ENCODE measurements around the gene ABCB9. TPM values are rescaled to one million over a fixed set of nuclear protein-coding genes. Genes with fewer than 3 reads are reported as not detected.
A peak's percentile ranks its signal among the peaks of the same experiment; 100 is the strongest.

The ABCB9 gene
- total and polyA plus RNA-seq, 5 donors from 2014 or later: 0.47 to 5.3 (median 0.91) TPM

DNA sequence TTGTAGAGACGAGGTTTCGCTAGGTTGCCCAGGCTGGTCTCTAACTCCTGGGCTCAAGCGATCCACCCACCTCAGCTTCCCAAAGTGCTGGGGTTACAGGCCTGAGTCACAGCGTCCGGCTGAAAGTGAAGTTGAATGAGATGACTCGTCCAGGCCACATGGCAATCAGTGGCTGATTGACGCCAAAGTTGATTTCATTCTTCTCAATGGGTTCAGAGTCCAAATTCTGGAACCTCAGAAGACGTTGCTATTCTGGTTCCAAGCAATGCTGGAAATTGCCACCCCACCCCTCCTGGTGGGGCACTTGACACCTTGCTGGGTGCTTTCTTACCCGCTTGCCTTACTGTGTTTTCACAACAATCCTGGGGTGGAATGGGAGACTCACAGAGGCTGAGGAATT lies 14.9 kb downstream of the ABCB9 start:
- no peaks in the 10 kb centered on the region for H3K27me3 ChIP-seq (ENCODE audit: control insufficient read depth, insufficient read depth, low read length)
- DNase-seq (no peak), ATAC-seq (ENCODE audit: low read depth in 2 of 2) (no peak)

GRCh38 chr12:122949816-122950675 lies 16.2 kb downstream of the ABCB9 start:
- no peaks in the 10 kb centered on the region for H3K27me3 Mint-ChIP-seq
- ATAC-seq (ENCODE audit: low read depth in 2 of 2): no peak
- Histone ChIP-seq H3K4me1 (ENCODE audit: control insufficient read depth, insufficient read depth, low read length, poor library complexity, severe bottlenecking) (no peaks in the 10 kb centered on the region), H3K27me3 (ENCODE audit: control insufficient read depth, insufficient read depth, low read length) (no peaks in the 10 kb centered on the region), H3K27ac (ENCODE audit: insufficient read depth, low read length, poor library complexity, severe bottlenecking) (no peak overlapping the region), H3K36me3 (ENCODE audit: control insufficient read depth, insufficient read depth, low read length) (no peaks in the 10 kb centered on the region), H3K9me3 (ENCODE audit: control insufficient read depth in 2 of 2, low read length in 2 of 2) (no peaks in the 10 kb centered on the region), H3K4me3 (ENCODE audit: low read depth, low read length) (no peak overlapping the region)
- DNase-seq: no peak
- no peak overlapping the region for H3K4me3 Mint-ChIP-seq
- no peaks in the 10 kb centered on the region for H3K36me3 Mint-ChIP-seq
- H3K9me3 Mint-ChIP-seq: no peaks in the 10 kb centered on the region
- H3K4me1 Mint-ChIP-seq: peaks cover 0 to 11% (median 4%) of the 10 kb centered on the region in 4 donors
- no peak overlapping the region for H3K27ac Mint-ChIP-seq

More for the DNA sequence above, 14.9 kb downstream of the ABCB9 start:
- no peak overlapping the region for H3K27ac ChIP-seq (ENCODE audit: insufficient read depth, low read length, poor library complexity, severe bottlenecking)
- no peak overlapping the region for H3K27ac Mint-ChIP-seq
- no peaks in the 10 kb centered on the region for H3K9me3 ChIP-seq (ENCODE audit: control insufficient read depth in 2 of 2, low read length in 2 of 2)
- H3K36me3 ChIP-seq (ENCODE audit: control insufficient read depth, insufficient read depth, low read length): no peaks in the 10 kb centered on the region
- H3K4me3 Mint-ChIP-seq: no peak overlapping the region
- no peaks in the 10 kb centered on the region for H3K9me3 Mint-ChIP-seq
- H3K4me3 ChIP-seq (ENCODE audit: low read depth, low read length): no peak overlapping the region
- no peaks in the 10 kb centered on the region for H3K36me3 Mint-ChIP-seq
- no peaks in the 10 kb centered on the region for H3K4me1 ChIP-seq (ENCODE audit: control insufficient read depth, insufficient read depth, low read length, poor library complexity, severe bottlenecking)
- H3K4me1 Mint-ChIP-seq: peaks cover 0 to 9% (median 3%) of the 10 kb centered on the region in 4 donors
- no peaks in the 10 kb centered on the region for H3K27me3 Mint-ChIP-seq

GRCh38 chr12:122949405-122949804 lies 16.9 kb downstream of the ABCB9 start:
- Histone ChIP-seq H3K27me3 (ENCODE audit: control insufficient read depth, insufficient read depth, low read length) (no peaks in the 10 kb centered on the region), H3K36me3 (ENCODE audit: control insufficient read depth, insufficient read depth, low read length) (no peaks in the 10 kb centered on the region), H3K4me3 (ENCODE audit: low read depth, low read length) (no peak overlapping the region), H3K4me1 (ENCODE audit: control insufficient read depth, insufficient read depth, low read length, poor library complexity, severe bottlenecking) (no peaks in the 10 kb centered on the region), H3K27ac (ENCODE audit: insufficient read depth, low read length, poor library complexity, severe bottlenecking) (no peak overlapping the region), H3K9me3 (ENCODE audit: control insufficient read depth in 2 of 2, low read length in 2 of 2) (no peaks in the 10 kb centered on the region)
- Mint-ChIP-seq H3K36me3 (no peaks in the 10 kb centered on the region), H3K4me1 (peaks cover 0 to 11% (median 4%) of the 10 kb centered on the region in 4 donors), H3K9me3 (no peaks in the 10 kb centered on the region), H3K4me3 (no peak overlapping the region), H3K27ac (no peak overlapping the region), H3K27me3 (no peaks in the 10 kb centered on the region)
- ATAC-seq (ENCODE audit: low read depth in 2 of 2) (no peak), DNase-seq (no peak)

DNA sequence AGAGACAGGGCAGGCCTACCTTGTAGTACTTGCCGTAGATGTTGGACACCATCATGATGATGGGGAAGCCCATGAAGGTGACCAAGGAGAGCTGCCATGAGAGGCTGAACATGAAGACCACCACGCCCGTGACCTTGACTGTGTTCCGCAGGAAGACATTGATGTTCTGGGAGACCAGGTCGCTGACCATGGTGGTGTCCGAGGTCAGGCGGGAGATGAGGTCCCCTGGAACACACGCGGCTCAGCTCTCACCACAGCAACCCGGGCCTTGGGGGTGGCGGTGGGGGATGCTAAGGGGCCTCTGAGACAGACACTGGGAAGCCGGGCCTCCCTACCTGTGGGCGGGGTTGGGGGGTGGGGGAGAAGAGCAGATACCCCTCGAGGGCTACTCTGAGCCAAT lies 17.7 kb downstream of the ABCB9 start:
- H3K4me3 ChIP-seq (ENCODE audit: low read depth, low read length): no peak overlapping the region
- no peak for ATAC-seq (ENCODE audit: low read depth in 2 of 2)
- no peak for DNase-seq
- Mint-ChIP-seq H3K27me3 (no peaks in the 10 kb centered on the region), H3K4me1 (peaks cover 0 to 11% (median 4%) of the 10 kb centered on the region in 4 donors), H3K4me3 (no peak overlapping the region), H3K27ac (no peak overlapping the region), H3K9me3 (no peaks in the 10 kb centered on the region), H3K36me3 (no peaks in the 10 kb centered on the region)
- no peaks in the 10 kb centered on the region for H3K27me3 ChIP-seq (ENCODE audit: control insufficient read depth, insufficient read depth, low read length)
- H3K4me1 ChIP-seq (ENCODE audit: control insufficient read depth, insufficient read depth, low read length, poor library complexity, severe bottlenecking): no peaks in the 10 kb centered on the region
- H3K27ac ChIP-seq (ENCODE audit: insufficient read depth, low read length, poor library complexity, severe bottlenecking): no peak overlapping the region
- H3K9me3 ChIP-seq (ENCODE audit: control insufficient read depth in 2 of 2, low read length in 2 of 2): no peaks in the 10 kb centered on the region
- H3K36me3 ChIP-seq (ENCODE audit: control insufficient read depth, insufficient read depth, low read length): no peaks in the 10 kb centered on the region

GRCh38 chr12:122947352-122947792 lies 18.9 kb downstream of the ABCB9 start:
- ATAC-seq (ENCODE audit: low read depth in 2 of 2): no peak

DNA sequence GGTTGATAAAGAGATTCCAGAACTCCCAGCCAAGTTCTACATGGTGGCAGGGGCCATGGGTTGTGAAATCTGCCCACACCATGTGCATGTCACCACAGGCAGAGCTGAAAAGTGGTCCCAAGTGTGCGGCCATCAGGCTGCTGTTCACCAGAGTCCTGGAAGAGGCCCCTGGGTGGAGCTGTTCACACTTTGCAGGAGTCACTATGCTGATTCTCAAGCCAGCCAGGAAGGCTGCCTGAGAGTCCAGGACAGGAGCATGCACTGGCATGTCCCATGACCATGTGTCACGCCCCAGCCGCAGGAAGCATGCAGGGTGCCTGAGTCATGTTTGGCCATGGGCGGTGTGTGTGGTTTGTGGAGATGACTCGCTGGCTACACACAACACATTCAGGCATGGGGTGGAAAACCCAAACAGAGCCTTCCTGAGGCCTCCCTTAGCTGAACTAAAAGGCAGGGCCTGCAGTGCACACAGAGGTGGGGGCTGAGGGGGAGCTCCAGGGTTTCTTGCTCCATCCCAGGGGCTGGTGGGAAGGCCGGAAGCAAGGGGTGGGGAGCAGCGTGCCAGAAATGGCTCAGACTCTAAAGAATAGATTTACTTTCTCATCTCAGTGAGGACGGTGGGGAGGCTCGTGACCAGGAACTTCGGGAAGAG lies 19.4 kb downstream of the ABCB9 start:
- ATAC-seq (ENCODE audit: low read depth in 2 of 2) (peak; percentile 67 to 80), DNase-seq (peak in 1 of 3 donors; percentile 66)
- no peaks in the 10 kb centered on the region for H3K36me3 Mint-ChIP-seq
- H3K9me3 Mint-ChIP-seq: no peaks in the 10 kb centered on the region
- H3K9me3 ChIP-seq (ENCODE audit: control insufficient read depth in 2 of 2, low read length in 2 of 2): no peaks in the 10 kb centered on the region
- no peaks in the 10 kb centered on the region for H3K27me3 Mint-ChIP-seq
- H3K4me1 ChIP-seq (ENCODE audit: control insufficient read depth, insufficient read depth, low read length, poor library complexity, severe bottlenecking): no peaks in the 10 kb centered on the region
- no peak overlapping the region for H3K4me3 Mint-ChIP-seq
- H3K27me3 ChIP-seq (ENCODE audit: control insufficient read depth, insufficient read depth, low read length): no peaks in the 10 kb centered on the region
- no peaks in the 10 kb centered on the region for H3K36me3 ChIP-seq (ENCODE audit: control insufficient read depth, insufficient read depth, low read length)
- peak overlapping the region in 1 of 3 donors; percentile 49 for H3K27ac Mint-ChIP-seq
- no peak overlapping the region for H3K4me3 ChIP-seq (ENCODE audit: low read depth, low read length)
- peaks cover 0 to 16% (median 6%) of the 10 kb centered on the region in 4 donors for H3K4me1 Mint-ChIP-seq
- H3K27ac ChIP-seq (ENCODE audit: insufficient read depth, low read length, poor library complexity, severe bottlenecking): no peak overlapping the region

More at GRCh38 chr12:122947352-122947792, 18.9 kb downstream of the ABCB9 start:
- Histone ChIP-seq H3K27me3 (ENCODE audit: control insufficient read depth, insufficient read depth, low read length) (no peaks in the 10 kb centered on the region), H3K4me3 (ENCODE audit: low read depth, low read length) (no peak overlapping the region), H3K36me3 (ENCODE audit: control insufficient read depth, insufficient read depth, low read length) (no peaks in the 10 kb centered on the region), H3K4me1 (ENCODE audit: control insufficient read depth, insufficient read depth, low read length, poor library complexity, severe bottlenecking) (no peaks in the 10 kb centered on the region), H3K9me3 (ENCODE audit: control insufficient read depth in 2 of 2, low read length in 2 of 2) (no peaks in the 10 kb centered on the region), H3K27ac (ENCODE audit: insufficient read depth, low read length, poor library complexity, severe bottlenecking) (no peak overlapping the region)
- Mint-ChIP-seq H3K4me1 (peaks cover 0 to 16% (median 7%) of the 10 kb centered on the region in 4 donors), H3K9me3 (no peaks in the 10 kb centered on the region), H3K4me3 (no peak overlapping the region), H3K36me3 (no peaks in the 10 kb centered on the region), H3K27me3 (no peaks in the 10 kb centered on the region), H3K27ac (peak overlapping the region in 1 of 3 donors; percentile 49)
- DNase-seq: no peak

DNA sequence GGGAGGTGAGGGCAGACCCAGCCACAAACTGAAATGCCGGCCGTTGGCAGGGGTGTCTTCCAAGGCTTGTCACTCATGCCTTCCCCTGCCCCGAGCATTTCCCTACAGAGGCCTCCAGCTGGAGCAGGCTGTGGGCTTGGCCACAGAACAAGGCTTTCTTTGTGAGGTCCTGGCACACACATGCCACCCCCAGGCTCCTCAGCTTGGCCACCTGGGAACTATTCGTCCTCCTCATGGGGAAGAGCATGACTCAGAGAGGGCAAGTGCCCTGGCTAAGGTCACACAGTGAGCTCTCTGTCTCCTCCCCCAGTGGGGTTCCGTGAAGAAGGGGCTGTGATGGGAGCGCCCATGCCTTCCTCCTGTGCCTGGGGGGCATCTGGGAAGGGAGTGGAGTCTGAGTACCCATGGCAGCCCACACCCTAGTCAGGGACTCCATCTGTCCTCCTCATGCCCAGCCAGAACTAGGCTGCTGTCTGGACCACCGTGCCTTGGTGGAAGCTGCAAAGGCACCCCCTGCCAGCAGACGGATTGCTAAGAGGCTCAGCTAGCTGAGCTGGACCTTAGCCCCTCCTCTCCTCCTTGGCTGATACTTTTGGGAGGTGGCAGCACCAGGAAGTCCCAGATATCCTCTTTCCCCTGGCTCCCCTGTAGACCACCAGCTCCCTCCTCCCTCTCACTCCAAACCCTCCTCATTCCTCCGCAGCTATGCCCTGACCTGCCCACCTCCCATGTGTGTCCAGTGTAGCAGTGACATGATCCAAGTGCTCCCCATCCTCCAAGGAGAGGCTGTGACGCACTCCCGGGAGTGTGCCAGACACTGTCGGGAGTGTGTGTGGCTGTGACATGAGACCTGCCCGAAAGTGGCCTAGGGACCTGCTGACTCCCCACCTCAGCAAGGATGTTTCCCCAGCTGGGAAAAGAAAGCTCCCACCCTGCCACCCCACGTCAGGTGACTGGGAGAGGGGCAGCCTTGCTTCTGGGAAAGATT lies 21.4 kb downstream of the ABCB9 start:
- Mint-ChIP-seq H3K36me3 (no peaks in the 10 kb centered on the region), H3K27ac (no peak overlapping the region), H3K9me3 (no peaks in the 10 kb centered on the region), H3K27me3 (no peaks in the 10 kb centered on the region), H3K4me1 (peaks cover 0 to 16% (median 6%) of the 10 kb centered on the region in 4 donors), H3K4me3 (no peak overlapping the region)
- no peak overlapping the region for H3K4me3 ChIP-seq (ENCODE audit: low read depth, low read length)
- H3K27ac ChIP-seq (ENCODE audit: insufficient read depth, low read length, poor library complexity, severe bottlenecking): no peak overlapping the region
- no peaks in the 10 kb centered on the region for H3K9me3 ChIP-seq (ENCODE audit: control insufficient read depth in 2 of 2, low read length in 2 of 2)
- DNase-seq: no peak
- H3K27me3 ChIP-seq (ENCODE audit: control insufficient read depth, insufficient read depth, low read length): no peaks in the 10 kb centered on the region
- H3K4me1 ChIP-seq (ENCODE audit: control insufficient read depth, insufficient read depth, low read length, poor library complexity, severe bottlenecking): no peaks in the 10 kb centered on the region
- H3K36me3 ChIP-seq (ENCODE audit: control insufficient read depth, insufficient read depth, low read length): no peaks in the 10 kb centered on the region
- ATAC-seq (ENCODE audit: low read depth in 2 of 2): no peak

Data from CD4-positive, CD25-positive, alpha-beta regulatory T cell (primary cell).